Measurements from ENCODE around the gene PRKCB.

DNA sequence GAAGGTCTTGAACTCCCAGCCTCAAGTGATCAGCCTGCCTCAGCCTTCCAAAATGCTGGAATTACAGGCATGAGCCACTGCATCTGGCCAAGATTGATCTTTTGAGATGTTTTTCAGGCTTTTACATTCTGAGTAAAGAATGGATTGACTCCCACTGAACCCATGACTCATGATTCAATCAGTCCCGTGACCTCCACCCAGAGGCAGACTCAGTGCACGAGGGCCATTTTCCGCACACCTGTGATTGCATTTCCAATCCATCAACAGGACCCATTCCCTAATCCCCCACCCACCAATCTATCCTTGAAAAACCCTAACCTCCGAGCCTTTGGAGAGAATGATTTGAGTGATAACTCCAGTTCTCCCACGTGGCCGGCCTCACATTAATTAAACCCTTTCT lies 40.4 kb upstream of the PRKCB start:
- TF ChIP-seq, protein P1, sequence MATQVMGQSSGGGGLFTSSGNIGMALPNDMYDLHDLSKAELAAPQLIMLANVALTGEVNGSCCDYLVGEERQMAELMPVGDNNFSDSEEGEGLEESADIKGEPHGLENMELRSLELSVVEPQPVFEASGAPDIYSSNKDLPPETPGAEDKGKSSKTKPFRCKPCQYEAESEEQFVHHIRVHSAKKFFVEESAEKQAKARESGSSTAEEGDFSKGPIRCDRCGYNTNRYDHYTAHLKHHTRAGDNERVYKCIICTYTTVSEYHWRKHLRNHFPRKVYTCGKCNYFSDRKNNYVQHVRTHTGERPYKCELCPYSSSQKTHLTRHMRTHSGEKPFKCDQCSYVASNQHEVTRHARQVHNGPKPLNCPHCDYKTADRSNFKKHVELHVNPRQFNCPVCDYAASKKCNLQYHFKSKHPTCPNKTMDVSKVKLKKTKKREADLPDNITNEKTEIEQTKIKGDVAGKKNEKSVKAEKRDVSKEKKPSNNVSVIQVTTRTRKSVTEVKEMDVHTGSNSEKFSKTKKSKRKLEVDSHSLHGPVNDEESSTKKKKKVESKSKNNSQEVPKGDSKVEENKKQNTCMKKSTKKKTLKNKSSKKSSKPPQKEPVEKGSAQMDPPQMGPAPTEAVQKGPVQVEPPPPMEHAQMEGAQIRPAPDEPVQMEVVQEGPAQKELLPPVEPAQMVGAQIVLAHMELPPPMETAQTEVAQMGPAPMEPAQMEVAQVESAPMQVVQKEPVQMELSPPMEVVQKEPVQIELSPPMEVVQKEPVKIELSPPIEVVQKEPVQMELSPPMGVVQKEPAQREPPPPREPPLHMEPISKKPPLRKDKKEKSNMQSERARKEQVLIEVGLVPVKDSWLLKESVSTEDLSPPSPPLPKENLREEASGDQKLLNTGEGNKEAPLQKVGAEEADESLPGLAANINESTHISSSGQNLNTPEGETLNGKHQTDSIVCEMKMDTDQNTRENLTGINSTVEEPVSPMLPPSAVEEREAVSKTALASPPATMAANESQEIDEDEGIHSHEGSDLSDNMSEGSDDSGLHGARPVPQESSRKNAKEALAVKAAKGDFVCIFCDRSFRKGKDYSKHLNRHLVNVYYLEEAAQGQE (IDR thresholded peaks at IDR 0.05) = no peak
- TF ChIP-seq, protein P2, sequence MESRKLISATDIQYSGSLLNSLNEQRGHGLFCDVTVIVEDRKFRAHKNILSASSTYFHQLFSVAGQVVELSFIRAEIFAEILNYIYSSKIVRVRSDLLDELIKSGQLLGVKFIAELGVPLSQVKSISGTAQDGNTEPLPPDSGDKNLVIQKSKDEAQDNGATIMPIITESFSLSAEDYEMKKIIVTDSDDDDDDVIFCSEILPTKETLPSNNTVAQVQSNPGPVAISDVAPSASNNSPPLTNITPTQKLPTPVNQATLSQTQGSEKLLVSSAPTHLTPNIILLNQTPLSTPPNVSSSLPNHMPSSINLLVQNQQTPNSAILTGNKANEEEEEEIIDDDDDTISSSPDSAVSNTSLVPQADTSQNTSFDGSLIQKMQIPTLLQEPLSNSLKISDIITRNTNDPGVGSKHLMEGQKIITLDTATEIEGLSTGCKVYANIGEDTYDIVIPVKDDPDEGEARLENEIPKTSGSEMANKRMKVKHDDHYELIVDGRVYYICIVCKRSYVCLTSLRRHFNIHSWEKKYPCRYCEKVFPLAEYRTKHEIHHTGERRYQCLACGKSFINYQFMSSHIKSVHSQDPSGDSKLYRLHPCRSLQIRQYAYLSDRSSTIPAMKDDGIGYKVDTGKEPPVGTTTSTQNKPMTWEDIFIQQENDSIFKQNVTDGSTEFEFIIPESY (IDR thresholded peaks at IDR 0.05) = no peak
- TF ChIP-seq, protein P3, sequence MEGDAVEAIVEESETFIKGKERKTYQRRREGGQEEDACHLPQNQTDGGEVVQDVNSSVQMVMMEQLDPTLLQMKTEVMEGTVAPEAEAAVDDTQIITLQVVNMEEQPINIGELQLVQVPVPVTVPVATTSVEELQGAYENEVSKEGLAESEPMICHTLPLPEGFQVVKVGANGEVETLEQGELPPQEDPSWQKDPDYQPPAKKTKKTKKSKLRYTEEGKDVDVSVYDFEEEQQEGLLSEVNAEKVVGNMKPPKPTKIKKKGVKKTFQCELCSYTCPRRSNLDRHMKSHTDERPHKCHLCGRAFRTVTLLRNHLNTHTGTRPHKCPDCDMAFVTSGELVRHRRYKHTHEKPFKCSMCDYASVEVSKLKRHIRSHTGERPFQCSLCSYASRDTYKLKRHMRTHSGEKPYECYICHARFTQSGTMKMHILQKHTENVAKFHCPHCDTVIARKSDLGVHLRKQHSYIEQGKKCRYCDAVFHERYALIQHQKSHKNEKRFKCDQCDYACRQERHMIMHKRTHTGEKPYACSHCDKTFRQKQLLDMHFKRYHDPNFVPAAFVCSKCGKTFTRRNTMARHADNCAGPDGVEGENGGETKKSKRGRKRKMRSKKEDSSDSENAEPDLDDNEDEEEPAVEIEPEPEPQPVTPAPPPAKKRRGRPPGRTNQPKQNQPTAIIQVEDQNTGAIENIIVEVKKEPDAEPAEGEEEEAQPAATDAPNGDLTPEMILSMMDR (IDR thresholded peaks at IDR 0.05; ENCODE audit: low read depth, low read length, missing input control) = no peak
- no peak for TF ChIP-seq YY1 (IDR thresholded peaks at IDR 0.05)
- TF ChIP-seq, protein P4, sequence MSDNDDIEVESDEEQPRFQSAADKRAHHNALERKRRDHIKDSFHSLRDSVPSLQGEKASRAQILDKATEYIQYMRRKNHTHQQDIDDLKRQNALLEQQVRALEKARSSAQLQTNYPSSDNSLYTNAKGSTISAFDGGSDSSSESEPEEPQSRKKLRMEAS (IDR thresholded peaks at IDR 0.05) = no peak
- TF ChIP-seq FOXA1 (IDR thresholded peaks at IDR 0.05) = no peak
- no peak for TF ChIP-seq TAF1 (conservative IDR thresholded peaks at IDR 0.05)
- no peak for TF ChIP-seq RAD21 (IDR thresholded peaks at IDR 0.05)
- TF ChIP-seq HNF4G (IDR thresholded peaks at IDR 0.05) = no peak
- no peak for TF ChIP-seq EGR1 (IDR thresholded peaks at IDR 0.05; ENCODE audit: low read depth in 2 of 2)
- TF ChIP-seq SP1 (IDR thresholded peaks at IDR 0.05) = no peak
- no peak for TF ChIP-seq NR2F2 (IDR thresholded peaks at IDR 0.05)
- TF ChIP-seq GABPA (IDR thresholded peaks at IDR 0.05 in 1 of 2, conservative IDR thresholded peaks at IDR 0.05 in 1 of 2) = no peak
